HG03460 (cell line): ENCODE results near the gene GRM4.
"Not testable (repeated sequence)": the region's sequence is repeated elsewhere in the genome, so short reads cannot be mapped to it uniquely, and the experiment has no call there.

Experiments used
- ATAC-seq: cut with Tn5 transposase; IDR thresholded peaks from one replicate; pipeline ENCODE4 v1.9.1; 2021; ENCODE audit not compliant: unreplicated experiment

GRM4 gene

DNA sequence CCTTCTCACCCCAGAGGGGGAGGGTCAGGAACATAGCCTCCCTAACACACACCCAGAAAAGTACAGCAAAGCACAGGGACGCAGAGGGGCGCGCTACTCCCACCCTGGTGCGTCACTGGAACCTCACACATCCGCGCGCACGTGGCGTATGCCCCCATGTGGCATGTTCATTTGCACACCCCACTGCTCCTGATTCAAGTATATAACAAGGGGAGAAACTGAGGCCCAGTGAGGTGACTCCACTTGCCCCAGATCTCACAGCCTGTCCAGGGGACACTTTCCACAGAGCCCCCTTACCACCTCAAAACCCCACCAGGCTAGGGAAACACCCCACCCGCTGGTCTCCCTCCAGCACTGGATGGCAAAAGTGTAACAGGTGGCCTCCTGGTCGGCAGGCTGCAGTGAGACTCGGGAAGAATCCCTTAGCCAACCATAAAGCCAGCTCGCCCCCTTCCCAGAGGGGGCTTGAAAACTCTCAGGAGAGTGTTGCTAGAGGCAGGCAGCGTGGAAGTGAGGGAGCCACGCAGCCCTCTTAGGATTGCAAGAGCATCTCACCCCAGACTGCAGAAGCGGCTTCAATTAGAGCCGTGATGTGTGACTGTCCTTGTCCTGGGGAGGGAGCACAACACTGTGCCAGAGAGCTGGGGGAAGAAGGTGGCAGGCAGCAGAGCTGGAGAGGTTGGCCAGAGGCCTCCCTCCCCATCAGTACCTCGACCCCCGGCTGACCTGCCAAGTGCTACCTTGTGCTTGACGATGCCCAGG, at the start of gene GRM4:
Gene GRM4 (minus strand): TSS at position 67 of the 762 bp plus-strand sequence. CDS start 12,591 bp downstream, outside the sequence.
- no peak for ATAC-seq

GRCh38 chr6:34194772-34195171, 48.9 kb upstream of the GRM4 start:
- ATAC-seq: no peak

GRCh38 chr6:34190504-34191122, 44.7 kb upstream of the GRM4 start:
- no peak for ATAC-seq

DNA sequence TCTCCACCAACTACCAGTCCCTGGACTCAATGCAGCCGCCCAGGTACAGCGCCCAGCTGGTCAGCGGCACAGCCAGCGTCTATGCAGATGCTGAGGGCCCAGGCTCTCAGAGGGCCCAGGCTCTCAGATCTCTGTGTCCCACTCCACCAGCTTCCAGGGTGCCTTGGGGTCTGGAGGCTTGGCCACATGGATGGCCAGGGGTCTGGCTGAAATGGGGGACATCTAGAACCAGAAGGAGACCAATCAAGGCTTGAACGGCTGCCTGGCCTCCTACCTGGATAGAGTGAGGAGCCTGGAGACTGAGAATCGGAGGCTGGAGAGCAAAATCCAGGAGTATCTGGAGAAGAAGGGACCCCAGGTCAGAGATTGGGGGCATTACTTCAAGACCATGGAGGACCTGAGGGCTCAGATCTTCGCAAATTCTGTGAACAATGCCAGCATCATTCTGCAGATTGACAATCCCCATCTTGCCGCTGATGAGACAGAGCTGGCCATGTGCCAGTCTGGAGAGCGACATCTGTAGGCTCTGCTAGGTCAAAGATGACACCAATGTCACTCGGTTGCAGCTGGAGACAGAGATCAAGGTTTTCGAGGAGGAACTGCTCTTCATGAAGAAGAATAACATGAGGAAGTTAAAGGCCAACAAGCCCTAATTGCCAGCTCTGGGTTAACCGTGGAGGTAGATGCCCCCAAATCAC, 44.1 kb upstream of the GRM4 start:
- ATAC-seq: no peak

GRCh38 chr6:34184726-34185125, 38.8 kb upstream of the GRM4 start:
- ATAC-seq: not testable (repeated sequence)

GRCh38 chr6:34182751-34183531, 37.1 kb upstream of the GRM4 start:
- ATAC-seq: no peak

DNA sequence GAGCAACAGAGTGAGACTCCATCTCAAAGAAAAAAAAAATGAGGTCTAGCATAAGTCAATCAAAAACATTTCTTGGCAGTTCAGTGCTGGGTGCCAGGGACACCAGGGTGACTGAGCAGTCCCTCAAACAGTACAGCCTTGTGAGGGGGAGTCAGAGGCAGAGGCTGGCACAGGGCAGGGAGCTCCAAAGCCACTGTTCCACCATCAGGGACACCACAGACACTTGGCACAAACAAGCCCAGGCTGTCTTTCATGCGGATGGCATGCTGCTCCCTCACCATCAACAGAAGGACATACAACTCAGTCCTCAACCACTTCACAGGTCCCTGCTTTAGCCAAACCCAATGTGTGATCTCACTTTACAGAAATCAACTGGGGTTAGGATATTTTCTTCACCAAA, 36.0 kb upstream of the GRM4 start:
- ATAC-seq: no peak

DNA sequence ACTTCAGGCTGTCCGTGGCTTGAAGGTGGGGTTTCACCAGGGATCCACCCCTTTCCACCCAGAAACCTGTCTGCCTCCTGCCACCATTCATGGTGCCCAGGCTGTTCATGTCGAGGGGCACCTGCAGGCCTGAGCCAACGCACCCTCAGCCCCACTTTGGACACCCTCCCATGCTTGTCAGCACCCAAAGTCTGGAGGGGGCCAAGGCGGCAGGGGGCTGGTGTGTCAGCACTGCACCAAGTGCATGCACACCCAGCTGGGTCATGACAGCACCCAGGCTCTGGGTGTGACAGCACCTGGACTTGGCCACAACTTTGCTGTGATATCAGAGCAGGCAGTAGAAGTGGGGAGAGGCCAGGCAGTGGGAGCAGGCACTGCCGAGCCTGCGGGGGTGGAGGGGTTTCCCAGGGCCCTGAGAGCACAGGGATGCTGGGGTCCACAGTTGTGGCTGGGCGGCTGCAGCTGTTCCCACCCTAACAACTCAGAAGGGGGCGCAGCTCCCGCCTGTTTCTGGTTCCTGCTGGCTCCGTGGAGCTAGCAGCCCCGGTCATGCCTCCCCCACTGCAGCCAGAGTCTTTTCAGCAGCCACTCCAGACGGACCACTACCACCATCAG, 33.3 kb upstream of the GRM4 start:
- ATAC-seq: no peak

- no peak for ATAC-seq
These were observed 32.6 kb upstream of the GRM4 start for GRCh38 chr6:34178357-34179105.

- no peak for ATAC-seq
These were observed 31.3 kb upstream of the GRM4 start for GRCh38 chr6:34177181-34177591.

DNA sequence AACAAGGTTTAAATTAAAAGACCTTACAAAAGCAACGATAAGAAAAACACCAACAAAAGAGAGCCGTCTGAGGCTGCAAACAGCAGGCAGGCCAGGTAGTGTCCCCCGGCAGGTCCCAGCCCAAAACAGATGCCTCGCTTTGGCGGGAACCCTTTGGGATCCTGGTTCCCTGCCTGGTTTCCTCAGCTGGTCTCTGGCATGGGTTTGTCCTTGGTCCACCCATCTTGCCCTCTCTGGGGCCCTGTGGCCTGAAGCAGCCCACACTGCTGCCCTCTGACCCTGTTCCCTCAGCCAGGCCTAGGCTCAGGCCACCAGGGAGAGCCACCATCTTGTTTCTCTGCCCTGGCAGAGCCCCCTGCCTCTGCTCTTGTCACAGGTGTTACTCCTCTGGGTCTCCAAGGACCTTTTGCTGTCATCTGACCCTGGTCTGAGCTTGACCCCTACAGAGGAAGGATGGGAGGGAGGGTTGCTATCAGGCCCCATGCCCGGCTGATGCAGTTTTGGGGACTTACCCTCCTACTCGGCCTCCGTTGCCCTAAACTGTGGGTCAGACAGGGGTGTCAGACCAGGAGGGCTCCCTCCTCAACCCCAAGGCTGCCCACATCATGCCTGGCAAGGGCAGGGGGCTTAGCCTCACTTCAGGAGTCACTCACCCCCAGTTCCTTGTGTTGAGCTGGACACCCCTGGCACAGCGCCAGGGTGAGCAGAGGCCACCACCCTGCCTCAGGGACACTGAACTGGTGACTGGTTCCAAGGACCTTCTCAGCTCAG, 30.6 kb upstream of the GRM4 start:
- ATAC-seq: no peak

- ATAC-seq: no peak
These were observed 29.0 kb upstream of the GRM4 start for GRCh38 chr6:34174846-34175399.

GRCh38 chr6:34172961-34173775, 27.3 kb upstream of the GRM4 start:
- no peak for ATAC-seq

GRCh38 chr6:34170346-34170745, 24.5 kb upstream of the GRM4 start:
- no peak for ATAC-seq

DNA sequence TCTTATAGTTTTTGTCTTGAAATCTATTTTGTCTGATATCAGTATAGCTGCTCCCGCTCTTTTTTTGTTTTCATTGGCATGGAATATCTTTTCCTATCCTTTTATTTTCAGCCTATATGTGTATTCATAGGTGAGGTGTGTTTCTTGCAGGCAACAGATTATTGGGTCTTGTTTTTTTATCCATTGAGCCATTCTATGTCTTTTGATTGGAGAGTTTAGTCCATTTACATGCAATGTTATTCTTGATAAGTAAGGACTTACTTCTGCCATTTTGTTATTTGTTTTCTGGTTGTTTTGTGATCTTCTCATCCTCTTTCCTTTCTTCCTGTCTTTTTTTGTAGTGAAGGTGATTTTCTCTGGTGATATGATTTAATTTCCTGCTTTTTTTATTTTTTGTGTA, 24.0 kb upstream of the GRM4 start:
- ATAC-seq: no peak

DNA sequence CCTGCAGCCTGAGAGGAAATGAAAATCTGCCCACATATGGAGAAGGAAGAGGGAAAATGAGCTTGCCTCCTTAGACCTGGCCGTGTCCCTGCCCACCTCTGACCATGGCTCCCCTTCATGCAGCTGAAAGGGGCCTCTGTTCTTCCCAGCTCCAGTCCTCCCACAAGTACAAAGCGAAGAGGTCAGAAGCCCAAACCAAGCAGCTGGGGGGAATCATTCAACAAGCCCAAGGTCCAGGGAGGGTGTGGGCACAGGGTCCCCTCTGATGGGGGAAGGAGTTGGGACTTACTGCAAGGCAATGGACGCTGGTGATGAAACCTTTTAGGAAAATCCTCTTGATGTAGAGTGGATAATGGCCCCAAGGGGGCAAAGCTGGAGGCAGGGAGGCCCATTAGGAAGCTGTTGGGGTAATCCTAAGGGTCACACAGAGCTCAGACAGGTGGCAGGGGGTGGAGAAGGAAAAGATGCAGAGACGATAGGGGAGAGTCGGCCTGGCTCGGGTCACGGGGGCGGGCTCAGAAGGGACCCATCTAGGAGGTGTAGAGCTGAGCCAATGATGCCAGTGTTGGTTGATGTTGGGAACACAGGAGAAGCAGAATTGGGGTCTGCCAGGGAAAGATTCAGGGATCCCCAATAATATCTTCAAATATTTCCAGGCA, 16.1 kb upstream of the GRM4 start:
- ATAC-seq: no peak

GRCh38 chr6:34159844-34160243, 14.0 kb upstream of the GRM4 start:
- ATAC-seq: no peak

GRCh38 chr6:34158876-34159275, 13.0 kb upstream of the GRM4 start:
- ATAC-seq: no peak
